DND-41 (cell line): ENCODE results near the gene KAT5.
"Not testable (repeated sequence)": the region's sequence is repeated elsewhere in the genome, so short reads cannot be mapped to it uniquely, and the experiment has no call there.

Source experiments
- ATAC-seq: fragments of 200-7000 bp; cut with Tn5 transposase; 3 replicates; pipeline ENCODE4 v1.9.1; 2021; ENCODE audit warnings: low read depth; ENCODE audit not compliant: insufficient read depth
- DNase-seq: peaks from one replicate; pipeline ENCODE4 v3.0.0-alpha.2; 2020
- H2AFZ ChIP-seq: 2 replicates; pipeline ENCODE4 v1.6.0; 2012; ENCODE audit warnings: low read depth, low read length
- H3K27ac ChIP-seq: 2 replicates; pipeline ENCODE4 v1.5.1; 2012; ENCODE audit warnings: low read length, inconsistent platforms
- H3K27me3 ChIP-seq: fragments of 200-600 bp; sonication (generic); 2 replicates; pipeline ENCODE4 v1.6.0; 2012; ENCODE audit warnings: low read length, mild to moderate bottlenecking, inconsistent platforms; ENCODE audit not compliant: insufficient read depth, poor library complexity
- H3K36me3 ChIP-seq: 2 replicates; pipeline ENCODE4 v1.5.1; 2012; ENCODE audit warnings: low read length, inconsistent platforms; ENCODE audit not compliant: insufficient read depth
- H3K4me1 ChIP-seq: 2 replicates; pipeline ENCODE4 v1.5.1; 2012; ENCODE audit warnings: mild to moderate bottlenecking, low read length; ENCODE audit not compliant: insufficient read depth
- H3K4me2 ChIP-seq: 2 replicates; pipeline ENCODE4 v1.6.0; 2012; ENCODE audit warnings: mild to moderate bottlenecking, moderate library complexity, low read length, inconsistent platforms; ENCODE audit not compliant: insufficient read depth
- H3K4me3 ChIP-seq, 2 experiments: fragments of 200-600 bp in 1 of 2; shearing (Covaris generic) in 1 of 2; 2 replicates each; pipeline ENCODE4 v1.5.1; 2012 to 2016; ENCODE audit warnings: inconsistent platforms in 2 of 2, low read length in 2 of 2, mild to moderate bottlenecking in 2 of 2, low read depth in 1 of 2, moderate library complexity in 1 of 2
- H3K79me2 ChIP-seq: 2 replicates; pipeline ENCODE4 v1.6.0; 2012; ENCODE audit warnings: low read length, inconsistent platforms; ENCODE audit not compliant: insufficient read depth
- H3K9ac ChIP-seq: 2 replicates; pipeline ENCODE4 v1.6.0; 2012; ENCODE audit warnings: low read depth, mild to moderate bottlenecking, inconsistent platforms, low read length, moderate library complexity
- H3K9me3 ChIP-seq: 2 replicates; pipeline ENCODE4 v1.5.1; 2012; ENCODE audit warnings: low read length, moderate library complexity, mild to moderate bottlenecking, inconsistent platforms; ENCODE audit not compliant: insufficient read depth, severe bottlenecking
- H4K20me1 ChIP-seq: 2 replicates; pipeline ENCODE4 v1.6.0; 2012; ENCODE audit warnings: low read length; ENCODE audit not compliant: insufficient read depth
- EZH2 ChIP-seq: IDR thresholded peaks from 3 replicates; pipeline ENCODE4 v1.6.1; 2012; ENCODE audit warnings: borderline replicate concordance, low read depth, mild to moderate bottlenecking, moderate library complexity, low read length, inconsistent platforms; ENCODE audit not compliant: severe bottlenecking
- TF ChIP-seq, protein P1 (sequence below): IDR thresholded peaks from 2 replicates; pipeline ENCODE4 v1.5.1; 2012; ENCODE audit warnings: borderline replicate concordance, low read length, moderate library complexity, mild to moderate bottlenecking; ENCODE audit not compliant: poor library complexity, severe bottlenecking; ENCODE audit errors: extremely low read depth

The KAT5 gene

DNA sequence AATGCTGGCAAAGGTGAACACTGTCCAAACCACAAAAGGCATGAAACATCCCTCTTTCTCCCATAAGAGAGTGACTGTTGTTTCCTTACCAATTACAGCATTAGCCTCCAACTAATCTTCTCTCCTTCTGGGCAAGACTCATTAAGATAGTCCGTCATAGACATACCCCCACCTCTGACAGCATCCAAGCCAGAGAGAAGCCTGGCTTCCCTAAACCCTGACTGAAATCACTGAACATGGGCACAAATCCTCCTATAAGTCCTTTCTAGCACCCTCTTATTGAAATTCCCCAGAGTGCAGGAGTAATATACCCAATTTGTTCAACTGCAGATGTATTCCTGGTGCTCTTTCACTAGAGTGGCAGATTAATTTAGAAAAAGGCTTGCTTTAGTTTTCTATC lies 10.2 kb downstream of the KAT5 start:
- H3K27ac ChIP-seq: no peak overlapping the region
- no peaks in the 10 kb centered on the region for H3K9me3 ChIP-seq
- H3K27me3 ChIP-seq: no peaks in the 10 kb centered on the region
- peaks cover 31% of the 10 kb centered on the region for H3K36me3 ChIP-seq
- H3K4me2 ChIP-seq: no peak overlapping the region
- TF ChIP-seq, protein P1, sequence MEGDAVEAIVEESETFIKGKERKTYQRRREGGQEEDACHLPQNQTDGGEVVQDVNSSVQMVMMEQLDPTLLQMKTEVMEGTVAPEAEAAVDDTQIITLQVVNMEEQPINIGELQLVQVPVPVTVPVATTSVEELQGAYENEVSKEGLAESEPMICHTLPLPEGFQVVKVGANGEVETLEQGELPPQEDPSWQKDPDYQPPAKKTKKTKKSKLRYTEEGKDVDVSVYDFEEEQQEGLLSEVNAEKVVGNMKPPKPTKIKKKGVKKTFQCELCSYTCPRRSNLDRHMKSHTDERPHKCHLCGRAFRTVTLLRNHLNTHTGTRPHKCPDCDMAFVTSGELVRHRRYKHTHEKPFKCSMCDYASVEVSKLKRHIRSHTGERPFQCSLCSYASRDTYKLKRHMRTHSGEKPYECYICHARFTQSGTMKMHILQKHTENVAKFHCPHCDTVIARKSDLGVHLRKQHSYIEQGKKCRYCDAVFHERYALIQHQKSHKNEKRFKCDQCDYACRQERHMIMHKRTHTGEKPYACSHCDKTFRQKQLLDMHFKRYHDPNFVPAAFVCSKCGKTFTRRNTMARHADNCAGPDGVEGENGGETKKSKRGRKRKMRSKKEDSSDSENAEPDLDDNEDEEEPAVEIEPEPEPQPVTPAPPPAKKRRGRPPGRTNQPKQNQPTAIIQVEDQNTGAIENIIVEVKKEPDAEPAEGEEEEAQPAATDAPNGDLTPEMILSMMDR: no peak
- TF ChIP-seq EZH2: no peak
- H3K9ac ChIP-seq: no peak overlapping the region
- DNase-seq: no peak
- H3K79me2 ChIP-seq: peaks cover 33% of the 10 kb centered on the region
- no peak overlapping the region for H3K4me3 ChIP-seq
- peaks cover 30% of the 10 kb centered on the region for H4K20me1 ChIP-seq
- H3K4me1 ChIP-seq: peaks cover 36% of the 10 kb centered on the region
- H2AFZ ChIP-seq: no peak overlapping the region
- no peak for ATAC-seq

DNA sequence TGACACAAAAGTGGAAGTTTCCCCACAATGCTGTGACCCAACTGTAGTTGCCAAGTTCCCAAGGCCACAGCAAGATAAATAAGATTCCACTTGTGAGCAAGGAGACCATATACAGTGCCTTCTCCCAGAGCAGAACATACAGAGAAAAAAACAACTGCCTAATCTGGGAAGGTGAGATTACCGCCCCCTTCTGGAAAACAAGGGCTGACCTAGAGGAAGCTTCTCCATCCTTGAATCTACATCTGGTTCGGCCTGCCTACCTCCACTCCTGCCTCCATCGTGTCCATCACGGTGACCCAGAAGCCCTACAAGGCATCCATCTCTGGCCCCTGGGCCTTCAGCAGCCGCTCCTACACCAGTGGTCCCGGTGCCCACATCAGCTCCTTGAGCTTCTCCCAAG lies 14.6 kb downstream of the KAT5 start:
- no peak overlapping the region for H2AFZ ChIP-seq
- no peaks in the 10 kb centered on the region for H3K36me3 ChIP-seq
- H3K27me3 ChIP-seq: no peaks in the 10 kb centered on the region
- H3K4me1 ChIP-seq: peaks cover 1% of the 10 kb centered on the region; the same call in 1 of the 2 replicates
- no peaks in the 10 kb centered on the region for H3K9me3 ChIP-seq
- H3K4me3 ChIP-seq: no peak overlapping the region
- H3K4me2 ChIP-seq: no peak overlapping the region
- ATAC-seq: no peak
- DNase-seq: no peak
- TF ChIP-seq, protein P1: peak; percentile 40
- no peak for TF ChIP-seq EZH2
- no peaks in the 10 kb centered on the region for H3K79me2 ChIP-seq
- H4K20me1 ChIP-seq: no peaks in the 10 kb centered on the region
- H3K27ac ChIP-seq: no peak overlapping the region
- no peak overlapping the region for H3K9ac ChIP-seq

DNA sequence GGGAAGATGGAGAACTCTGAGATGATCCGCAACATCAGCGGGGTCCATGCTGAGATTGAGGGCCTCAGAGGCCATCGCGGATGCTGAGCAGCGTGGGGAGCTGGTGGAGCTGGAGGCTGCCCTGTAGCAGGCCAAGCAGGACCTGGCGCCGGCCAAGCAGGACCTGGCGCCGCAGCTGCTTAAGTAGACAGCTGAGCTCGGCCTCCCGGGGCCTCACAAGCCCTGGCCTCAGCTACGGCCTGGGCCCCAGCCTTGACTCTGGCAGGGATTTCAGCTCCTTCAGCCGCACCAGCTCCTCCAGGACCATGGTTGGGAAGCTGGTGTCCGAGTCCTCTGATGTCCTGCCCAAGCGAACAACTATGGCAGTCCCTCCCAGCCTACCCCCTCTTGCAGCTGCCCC lies 15.8 kb downstream of the KAT5 start:
- Histone ChIP-seq H3K4me2 (no peak overlapping the region), H3K9ac (no peak overlapping the region), H4K20me1 (no peaks in the 10 kb centered on the region), H3K27me3 (no peaks in the 10 kb centered on the region), H3K79me2 (no peaks in the 10 kb centered on the region), H3K9me3 (no peaks in the 10 kb centered on the region), H3K4me3 (no peak overlapping the region), H2AFZ (no peak overlapping the region), H3K36me3 (no peaks in the 10 kb centered on the region), H3K4me1 (no peaks in the 10 kb centered on the region), H3K27ac (no peak overlapping the region)
- no peak for DNase-seq
- ATAC-seq: no peak
- TF ChIP-seq, protein P1: no peak
- no peak for TF ChIP-seq EZH2

DNA sequence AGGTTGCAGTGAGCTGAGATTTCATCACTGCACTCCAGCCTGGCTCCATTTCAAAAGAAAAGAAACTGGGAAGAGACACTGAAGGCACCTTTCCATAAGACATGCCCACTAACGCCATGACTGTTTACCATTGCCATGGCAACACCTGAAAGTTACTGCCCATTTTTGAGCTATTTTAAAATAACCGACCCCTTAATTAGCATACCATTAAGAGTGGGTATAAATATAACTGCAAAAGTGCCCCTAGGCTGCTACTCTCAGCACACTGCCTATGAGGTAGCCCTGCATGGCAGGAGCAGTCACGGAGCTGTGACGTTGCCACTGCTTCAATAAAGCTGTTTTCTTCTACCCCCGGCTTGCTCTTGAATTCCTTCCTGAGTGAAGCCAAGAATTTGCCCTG lies 18.4 kb downstream of the KAT5 start:
- ATAC-seq (no peak), DNase-seq (no peak)
- H3K4me3 ChIP-seq: no peak overlapping the region
- H3K36me3 ChIP-seq: no peaks in the 10 kb centered on the region
- TF ChIP-seq, protein P1: no peak
- no peak for TF ChIP-seq EZH2
- no peaks in the 10 kb centered on the region for H4K20me1 ChIP-seq
- H3K79me2 ChIP-seq: no peaks in the 10 kb centered on the region
- H3K9me3 ChIP-seq: no peaks in the 10 kb centered on the region
- no peak overlapping the region for H3K27ac ChIP-seq
- H3K4me1 ChIP-seq: no peaks in the 10 kb centered on the region
- H3K4me2 ChIP-seq: no peak overlapping the region
- H3K9ac ChIP-seq: no peak overlapping the region
- H2AFZ ChIP-seq: no peak overlapping the region
- H3K27me3 ChIP-seq: no peaks in the 10 kb centered on the region

DNA sequence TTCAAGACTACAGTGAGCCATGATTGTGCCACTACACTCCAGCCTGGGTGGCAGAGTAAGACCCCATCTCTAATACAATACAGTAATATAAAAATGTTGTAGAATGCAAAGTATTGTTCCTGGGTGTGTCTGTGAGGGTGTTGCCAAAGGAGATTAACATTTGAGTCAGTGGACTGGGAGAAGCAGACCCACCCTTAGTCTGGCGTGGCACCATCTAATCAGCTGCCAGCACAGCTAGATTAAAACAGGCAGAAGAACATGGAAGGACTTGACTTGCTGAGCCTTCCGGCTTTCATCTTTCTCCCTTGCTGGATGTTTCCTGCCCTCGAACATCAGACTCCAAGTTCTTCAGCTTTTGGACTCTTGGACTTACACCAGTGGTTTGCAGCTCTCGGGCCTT lies 23.1 kb downstream of the KAT5 start:
- not testable (repeated sequence) for H3K27ac ChIP-seq, H2AFZ ChIP-seq, H3K4me2 ChIP-seq, DNase-seq, H3K36me3 ChIP-seq, H3K79me2 ChIP-seq, H3K9me3 ChIP-seq, ATAC-seq, H3K9ac ChIP-seq, H3K27me3 ChIP-seq, H4K20me1 ChIP-seq, H3K4me3 ChIP-seq, H3K4me1 ChIP-seq
